ENCODE results near the gene CDK11A. TPM values are rescaled to one million over a fixed set of nuclear protein-coding genes. Genes with fewer than 3 reads are reported as not detected.
"Not testable (repeated sequence)": the region's sequence is repeated elsewhere in the genome, so short reads cannot be mapped to it uniquely, and the experiment has no call there.

Gene CDK11A
- polyA plus RNA-seq, 3 donors = 4.4 to 80.1 (median 13.3) TPM

GRCh38 chr1:1689526-1689925 lies 34.6 kb downstream of the CDK11A start:
- H3K36me3 Mint-ChIP-seq = peaks cover 8 to 16% of the 10 kb centered on the region in 2 donors
- H3K27me3 ChIP-seq (ENCODE audit: control insufficient read depth in 2 of 2, insufficient read depth in 2 of 2, low read length in 2 of 2); H3K4me3 ChIP-seq (replicated peaks in 1 of 3; ENCODE audit: low read depth in 2 of 3, low read length in 3 of 3); H2AFZ ChIP-seq (ENCODE audit: insufficient read depth, low read depth, low read length, poor library complexity, severe bottlenecking); H3K9ac ChIP-seq (ENCODE audit: insufficient read depth, low read length, poor library complexity, severe bottlenecking); H3K4me2 ChIP-seq (replicated peaks; ENCODE audit: extremely low read depth, low read length, poor library complexity, severe bottlenecking); H3K9me3 Mint-ChIP-seq; H3K27ac ChIP-seq (ENCODE audit: low read depth in 1 of 2, low read length in 2 of 2); H3K27me3 Mint-ChIP-seq (ENCODE audit: low read depth in 3 of 3); H3K9me3 ChIP-seq (replicated peaks in 1 of 2; ENCODE audit: control insufficient read depth in 1 of 2, insufficient read depth in 1 of 2, low read length in 2 of 2); H3K4me3 Mint-ChIP-seq; DNase-seq; H3K27ac Mint-ChIP-seq; H3K36me3 ChIP-seq (replicated peaks in 1 of 2; ENCODE audit: control insufficient read depth in 1 of 2, insufficient read depth in 2 of 2, low read length in 2 of 2): not testable (repeated sequence)
- intact Hi-C loops (cut with micrococcal nuclease) = loop anchor here in 1 of 2 donors (10.0 kb wide), 1 partner anchor 115 kb away; the partner anchor contains the start of gene SSU72
- no CpG with 5 or more reads among the region's 7 CpGs for WGBS (ENCODE audit: insufficient coverage)
- H3K4me1 Mint-ChIP-seq = peaks cover 19% of the 10 kb centered on the region
- Histone ChIP-seq H3K79me2 (ENCODE audit: insufficient read depth, low read length) (peaks cover 33% of the 10 kb centered on the region), H4K20me1 (ENCODE audit: insufficient read depth, low read length) (peaks cover 19% of the 10 kb centered on the region), H3K4me1 (ENCODE audit: control insufficient read depth in 1 of 2, insufficient read depth in 2 of 2, low read length in 2 of 2) (peaks cover 27 to 29% of the 10 kb centered on the region in 2 donors)

- 96% methylated on average over 4 of the region's 9 CpGs for WGBS (ENCODE audit: insufficient coverage)
- Histone ChIP-seq H3K36me3 (replicated peaks in 1 of 2; ENCODE audit: control insufficient read depth in 1 of 2, insufficient read depth in 2 of 2, low read length in 2 of 2) (peaks cover 6 to 13% of the 10 kb centered on the region in 2 donors), H3K27ac (ENCODE audit: low read depth in 1 of 2, low read length in 2 of 2) (no peak overlapping the region), H3K79me2 (ENCODE audit: insufficient read depth, low read length) (peaks cover 49% of the 10 kb centered on the region), H3K4me2 (replicated peaks; ENCODE audit: extremely low read depth, low read length, poor library complexity, severe bottlenecking) (no peak overlapping the region), H4K20me1 (ENCODE audit: insufficient read depth, low read length) (peaks cover 34% of the 10 kb centered on the region), H3K9ac (ENCODE audit: insufficient read depth, low read length, poor library complexity, severe bottlenecking) (no peak overlapping the region), H3K9me3 (replicated peaks in 1 of 2; ENCODE audit: control insufficient read depth in 1 of 2, insufficient read depth in 1 of 2, low read length in 2 of 2) (no peaks in the 10 kb centered on the region), H3K4me3 (replicated peaks in 1 of 3; ENCODE audit: low read depth in 2 of 3, low read length in 3 of 3) (no peak overlapping the region), H2AFZ (ENCODE audit: insufficient read depth, low read depth, low read length, poor library complexity, severe bottlenecking) (no peak overlapping the region), H3K4me1 (ENCODE audit: control insufficient read depth in 1 of 2, insufficient read depth in 2 of 2, low read length in 2 of 2) (peaks cover 18 to 20% of the 10 kb centered on the region in 2 donors), H3K27me3 (ENCODE audit: control insufficient read depth in 2 of 2, insufficient read depth in 2 of 2, low read length in 2 of 2) (no peaks in the 10 kb centered on the region)
- Mint-ChIP-seq H3K27ac (peak overlapping the region in 5 of 7 donors; percentile 7 to 89 (median 44)), H3K4me3 (no peak overlapping the region), H3K9me3 (peaks cover 0 to 2% (median 0%) of the 10 kb centered on the region in 7 donors), H3K36me3 (peaks cover 15 to 33% of the 10 kb centered on the region in 2 donors), H3K27me3 (ENCODE audit: low read depth in 3 of 3) (peaks cover 0 to 3% (median 0%) of the 10 kb centered on the region in 3 donors), H3K4me1 (peaks cover 19% of the 10 kb centered on the region)
- intact Hi-C loops (cut with micrococcal nuclease) = loop anchor here in 1 of 2 donors (10.0 kb wide), 1 partner anchor 113 kb away; the partner anchor contains the start of gene SSU72
- DNase-seq = no peak
- TF ChIP-seq CTCF (IDR thresholded peaks at IDR 0.05) = no peak
Measured at GRCh38 chr1:1687846-1688245, 36.3 kb downstream of the CDK11A start.

Measured in CD14-positive monocyte (primary cell).